SU-DHL-6 (cell line): ENCODE data around the gene ABTB2.

ENCODE experiments used
- H2AFZ ChIP-seq: fragments of 200-600 bp; sonication (generic); 2 replicates; pipeline ENCODE4 v1.6.1; 2014; ENCODE audit warnings: low read depth, mild to moderate bottlenecking, moderate library complexity, mixed read lengths, antibody characterized with exemption, low read length; ENCODE audit not compliant: severe bottlenecking
- H3F3A ChIP-seq: fragments of 200-600 bp; shearing (Covaris generic); 2 replicates; pipeline ENCODE4 v1.6.0; 2016; ENCODE audit warnings: antibody characterized with exemption, mild to moderate bottlenecking; ENCODE audit not compliant: insufficient read depth
- H3K27ac ChIP-seq: fragments of 200-600 bp; sonication (generic); 2 replicates; pipeline ENCODE4 v1.5.1; 2016; ENCODE audit warnings: low read depth, mild to moderate bottlenecking, low read length, moderate library complexity, mixed read lengths
- H3K27me3 ChIP-seq: fragments of 200-600 bp; sonication (generic), shearing (Covaris generic); 2 replicates; pipeline ENCODE4 v1.6.0; 2014; ENCODE audit warnings: mild to moderate bottlenecking, low read length
- H3K36me3 ChIP-seq: fragments of 200-600 bp; sonication (generic); 2 replicates; pipeline ENCODE4 v1.6.1; 2014; ENCODE audit warnings: mild to moderate bottlenecking, low read length, mixed read lengths
- H3K4me2 ChIP-seq: fragments of 300-600, 200-600 bp; shearing (Covaris generic), sonication (generic); 2 replicates; pipeline ENCODE4 v1.6.0; 2014; ENCODE audit warnings: low read length, low read depth, mild to moderate bottlenecking; ENCODE audit not compliant: poor library complexity, severe bottlenecking
- H3K4me3 ChIP-seq: fragments of 200-600 bp; sonication (generic); 2 replicates; pipeline ENCODE4 v1.5.1; 2014; ENCODE audit warnings: antibody characterized with exemption, low read length, mild to moderate bottlenecking, mixed read lengths; ENCODE audit not compliant: insufficient read depth, poor library complexity, severe bottlenecking
- H3K79me2 ChIP-seq: fragments of 200-600 bp; sonication (generic); 2 replicates; pipeline ENCODE4 v1.6.1; 2014; ENCODE audit warnings: mild to moderate bottlenecking, low read length, moderate library complexity; ENCODE audit not compliant: insufficient read depth
- H3K9ac ChIP-seq: fragments of 200-600 bp; sonication (generic); 2 replicates; pipeline ENCODE4 v1.7.0; 2014; ENCODE audit warnings: mild to moderate bottlenecking, low read length
- H3K9me2 ChIP-seq: fragments of 200-600 bp; sonication (generic); replicated peaks from 2 replicates; pipeline ENCODE4 v1.6.1; 2014; ENCODE audit warnings: low read length; ENCODE audit not compliant: insufficient read depth
- H3K9me3 ChIP-seq: fragments of 200-600 bp; sonication (generic); 2 replicates; pipeline ENCODE4 v1.6.1; 2014; ENCODE audit warnings: low read length, mixed read lengths; ENCODE audit not compliant: insufficient read depth
- H4K20me1 ChIP-seq: fragments of 200-600 bp; sonication (generic); 2 replicates; pipeline ENCODE4 v1.6.1; 2014; ENCODE audit warnings: low read depth, mild to moderate bottlenecking, antibody characterized with exemption, low read length, moderate library complexity, mixed read lengths
- EZH2phosphoT487 ChIP-seq: fragments of 200-600 bp; sonication (generic), shearing (Covaris generic); conservative IDR thresholded peaks from 2 replicates; pipeline ENCODE4 v1.6.1; 2018; ENCODE audit warnings: mild to moderate bottlenecking, antibody characterized with exemption, low read length, moderate library complexity, mixed read lengths
- TF ChIP-seq, protein P1 (sequence below): fragments of 200-600 bp; sonication (generic); IDR thresholded peaks from one replicate; pipeline ENCODE4 v1.5.1; 2017; ENCODE audit warnings: antibody characterized with exemption, mild to moderate bottlenecking, low read length, moderate library complexity; ENCODE audit not compliant: insufficient read depth, poor library complexity, severe bottlenecking

ABTB2 gene

GRCh38 chr11:34314176-34314575 lies 43.6 kb downstream of the ABTB2 start:
- Histone ChIP-seq H3K36me3 (no peaks in the 10 kb centered on the region), H3F3A (no peaks in the 10 kb centered on the region), H3K27me3 (no peaks in the 10 kb centered on the region), H2AFZ (no peak overlapping the region), H4K20me1 (no peaks in the 10 kb centered on the region), H3K9ac (no peak overlapping the region), H3K27ac (no peak overlapping the region), H3K9me2 (no peaks in the 10 kb centered on the region), H3K9me3 (no peaks in the 10 kb centered on the region), H3K4me3 (no peak overlapping the region), H3K79me2 (no peaks in the 10 kb centered on the region), H3K4me2 (no peak overlapping the region)
- no peak for TF ChIP-seq EZH2phosphoT487

- no peaks in the 10 kb centered on the region for H3K79me2 ChIP-seq
- no peaks in the 10 kb centered on the region for H3K9me3 ChIP-seq
- no peaks in the 10 kb centered on the region for H3K36me3 ChIP-seq
- H2AFZ ChIP-seq, result no peak overlapping the region
- no peaks in the 10 kb centered on the region for H4K20me1 ChIP-seq
- no peaks in the 10 kb centered on the region for H3K9me2 ChIP-seq
- no peak overlapping the region for H3K9ac ChIP-seq
- H3K27ac ChIP-seq, result no peak overlapping the region
- H3K4me2 ChIP-seq, result no peak overlapping the region
- H3K4me3 ChIP-seq, result no peak overlapping the region
- TF ChIP-seq, protein P1, sequence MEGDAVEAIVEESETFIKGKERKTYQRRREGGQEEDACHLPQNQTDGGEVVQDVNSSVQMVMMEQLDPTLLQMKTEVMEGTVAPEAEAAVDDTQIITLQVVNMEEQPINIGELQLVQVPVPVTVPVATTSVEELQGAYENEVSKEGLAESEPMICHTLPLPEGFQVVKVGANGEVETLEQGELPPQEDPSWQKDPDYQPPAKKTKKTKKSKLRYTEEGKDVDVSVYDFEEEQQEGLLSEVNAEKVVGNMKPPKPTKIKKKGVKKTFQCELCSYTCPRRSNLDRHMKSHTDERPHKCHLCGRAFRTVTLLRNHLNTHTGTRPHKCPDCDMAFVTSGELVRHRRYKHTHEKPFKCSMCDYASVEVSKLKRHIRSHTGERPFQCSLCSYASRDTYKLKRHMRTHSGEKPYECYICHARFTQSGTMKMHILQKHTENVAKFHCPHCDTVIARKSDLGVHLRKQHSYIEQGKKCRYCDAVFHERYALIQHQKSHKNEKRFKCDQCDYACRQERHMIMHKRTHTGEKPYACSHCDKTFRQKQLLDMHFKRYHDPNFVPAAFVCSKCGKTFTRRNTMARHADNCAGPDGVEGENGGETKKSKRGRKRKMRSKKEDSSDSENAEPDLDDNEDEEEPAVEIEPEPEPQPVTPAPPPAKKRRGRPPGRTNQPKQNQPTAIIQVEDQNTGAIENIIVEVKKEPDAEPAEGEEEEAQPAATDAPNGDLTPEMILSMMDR, result no peak
- TF ChIP-seq EZH2phosphoT487, result no peak
- no peaks in the 10 kb centered on the region for H3K27me3 ChIP-seq
- no peaks in the 10 kb centered on the region for H3F3A ChIP-seq
Measured at GRCh38 chr11:34313099-34313517, 44.7 kb downstream of the ABTB2 start.

- Histone ChIP-seq H3K27me3 (no peaks in the 10 kb centered on the region), H3K4me2 (no peak overlapping the region), H3K4me3 (no peak overlapping the region), H2AFZ (no peak overlapping the region), H3K79me2 (no peaks in the 10 kb centered on the region), H4K20me1 (no peaks in the 10 kb centered on the region), H3K9me2 (no peaks in the 10 kb centered on the region), H3K27ac (no peak overlapping the region), H3F3A (no peaks in the 10 kb centered on the region), H3K36me3 (no peaks in the 10 kb centered on the region), H3K9ac (no peak overlapping the region), H3K9me3 (no peaks in the 10 kb centered on the region)
- TF ChIP-seq, protein P1, result no peak
- TF ChIP-seq EZH2phosphoT487, result no peak
Measured at GRCh38 chr11:34311126-34311525, 46.7 kb downstream of the ABTB2 start.

DNA sequence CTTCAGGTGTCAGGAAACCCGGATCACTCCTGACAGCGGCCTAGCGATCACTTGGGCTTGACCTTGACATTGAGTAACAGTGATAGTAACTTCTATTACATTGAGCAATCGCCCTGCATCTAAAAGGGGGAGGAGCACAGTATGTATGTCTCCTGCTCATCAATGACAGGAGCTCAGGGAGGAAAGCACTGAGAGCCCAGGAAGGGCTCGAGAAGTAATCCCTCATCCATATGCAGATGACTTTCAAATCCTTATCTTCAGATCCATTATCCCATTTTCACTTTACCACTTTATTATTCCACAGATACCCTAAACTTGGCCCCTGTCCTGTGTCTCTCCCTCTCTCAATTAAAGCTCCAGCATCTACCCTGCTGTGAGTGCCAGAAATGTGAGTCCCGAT lies 47.8 kb downstream of the ABTB2 start:
- Histone ChIP-seq H3F3A (no peaks in the 10 kb centered on the region), H3K4me2 (no peak overlapping the region), H3K36me3 (no peaks in the 10 kb centered on the region), H3K4me3 (no peak overlapping the region), H2AFZ (no peak overlapping the region), H3K9me2 (no peaks in the 10 kb centered on the region), H4K20me1 (no peaks in the 10 kb centered on the region), H3K9me3 (no peaks in the 10 kb centered on the region), H3K79me2 (no peaks in the 10 kb centered on the region), H3K9ac (no peak overlapping the region), H3K27ac (no peak overlapping the region), H3K27me3 (no peaks in the 10 kb centered on the region)
- TF ChIP-seq, protein P1, result no peak
- TF ChIP-seq EZH2phosphoT487, result no peak
